Adrenal gland (tissue), 12 donors: Measurements from ENCODE around the gene PIGS. TPM values are rescaled to one million over a fixed set of nuclear protein-coding genes. Genes with fewer than 3 reads are reported as not detected.

Experiments used
- DNase-seq, 7 donors: peaks; one replicate each; pipeline ENCODE4 v3.0.0-alpha.2; 2019 to 2020
- H3K27ac ChIP-seq, 5 donors: fragments of 200-600 bp; sonication (generic) in 4 of 5; 1 replicate in 3 of 5; 2 replicates in 2 of 5; pipeline versions ENCODE4 v1.5.1 to v1.8.0; 2016 to 2020; ENCODE audit warnings: mild to moderate bottlenecking in 1 of 5
- H3K27me3 ChIP-seq: fragments of 200-600 bp; 2 replicates; pipeline ENCODE4 v1.8.0; 2021
- H3K36me3 ChIP-seq, 2 donors: fragments of 200-600 bp; replicated peaks in 1 of 2; 1 replicate in 1 of 2; 2 replicates in 1 of 2; pipeline versions ENCODE4 v1.5.1 to v1.8.0; 2018 to 2022
- H3K4me1 ChIP-seq, 2 donors: fragments of 200-600 bp; replicated peaks in 1 of 2; 1 replicate in 1 of 2; 2 replicates in 1 of 2; pipeline versions ENCODE4 v1.5.1 to v1.8.0; 2018 to 2021
- H3K4me3 ChIP-seq, 4 donors: fragments of 200-600 bp; sonication (generic) in 3 of 4; one replicate each; pipeline ENCODE4 v1.5.1; 2016 to 2018
- H3K9me3 ChIP-seq, 3 donors: fragments of 200-600 bp; sonication (generic) in 1 of 3; replicated peaks in 1 of 3; 1 replicate in 2 of 3; 2 replicates in 1 of 3; pipeline versions ENCODE4 v1.5.1 to v1.8.0; 2016 to 2021
- POLR2A ChIP-seq, 2 donors: fragments of 450-650 bp; IDR thresholded peaks; one replicate each; pipeline ENCODE4 v1.6.1; 2017; ENCODE audit warnings: antibody characterized with exemption in 2 of 2, mild to moderate bottlenecking in 2 of 2, moderate library complexity in 1 of 2
- WGBS, 4 donors: extraction: QIAGEN DNeasy Blood & Tissue Kit in 2 of 4; methylation state at CpG; one replicate each; pipeline versions ENCODE4 v1.1.5 to v1.1.7; 2013 to 2017; 5-methylcytosine and 5-hydroxymethylcytosine counted together
- intact Hi-C, 2 donors: fragments of 100-400 bp; cut with DNase I; formaldehyde crosslinking; loops; one replicate each; pipeline versions ENCODE4 v1.14.1 to v1.15.0; 2022 to 2023
- polyA plus RNA-seq, 3 donors: library from polyadenylated mRNA; stranded (reverse); fragments of 200-250 nt in 2 of 3; fragments of 350-450 nt in 1 of 3; fragmentation: Illumina TruSeq in 1 of 3; extraction: RNeasy Lipid Tissue Mini Kit (QIAGEN cat#74804) in 1 of 3; gene quantifications; one replicate each; pipeline ENCODE4 v1.2.3, GENCODE V29; 2013 to 2014
- total RNA-seq, 9 donors: library from RNA; depleted of rRNA in 4 of 9; stranded (reverse); fragments of >200 nt in 4 of 9; fragments of 120-200 nt in 1 of 9; fragmentation: NEBNext Ultra II Directional in 1 of 9; extraction: Animal tissue kit (Norgen Biotek cat#: 25700) in 1 of 9; gene quantifications; one replicate each; pipeline versions ENCODE4 v1.1.0 to v1.2.4, GENCODE V29; 2013 to 2023
- TF ChIP-seq, protein P1 (sequence below), 6 experiments: fragments of 450-650 bp in 4 of 6; fragments of 200-600 bp in 2 of 6; sonication (generic) in 1 of 6; IDR thresholded peaks; 1 replicate in 5 of 6; 2 replicates in 1 of 6; pipeline versions ENCODE4 v1.5.1 to v1.8.0; 2016 to 2021; ENCODE audit warnings: antibody characterized with exemption in 6 of 6, mild to moderate bottlenecking in 2 of 6, moderate library complexity in 1 of 6
- donor health status: healthy with polysubstance abuse.
- donor health status: Bipolar disorder and iron deficiency.
- donor health status: DM: yes; HTN: yes; CAD: no.
- donor health status: DM: no; HTN: no; CAD: no.
- donor health status: DM: no; HTN: no; CAD: no.
- donor health status: DM: yes; HTN: yes; CAD: no.

Gene PIGS
- total and polyA plus RNA-seq, 12 donors = 9.2 to 73.0 (median 55.6) TPM

DNA sequence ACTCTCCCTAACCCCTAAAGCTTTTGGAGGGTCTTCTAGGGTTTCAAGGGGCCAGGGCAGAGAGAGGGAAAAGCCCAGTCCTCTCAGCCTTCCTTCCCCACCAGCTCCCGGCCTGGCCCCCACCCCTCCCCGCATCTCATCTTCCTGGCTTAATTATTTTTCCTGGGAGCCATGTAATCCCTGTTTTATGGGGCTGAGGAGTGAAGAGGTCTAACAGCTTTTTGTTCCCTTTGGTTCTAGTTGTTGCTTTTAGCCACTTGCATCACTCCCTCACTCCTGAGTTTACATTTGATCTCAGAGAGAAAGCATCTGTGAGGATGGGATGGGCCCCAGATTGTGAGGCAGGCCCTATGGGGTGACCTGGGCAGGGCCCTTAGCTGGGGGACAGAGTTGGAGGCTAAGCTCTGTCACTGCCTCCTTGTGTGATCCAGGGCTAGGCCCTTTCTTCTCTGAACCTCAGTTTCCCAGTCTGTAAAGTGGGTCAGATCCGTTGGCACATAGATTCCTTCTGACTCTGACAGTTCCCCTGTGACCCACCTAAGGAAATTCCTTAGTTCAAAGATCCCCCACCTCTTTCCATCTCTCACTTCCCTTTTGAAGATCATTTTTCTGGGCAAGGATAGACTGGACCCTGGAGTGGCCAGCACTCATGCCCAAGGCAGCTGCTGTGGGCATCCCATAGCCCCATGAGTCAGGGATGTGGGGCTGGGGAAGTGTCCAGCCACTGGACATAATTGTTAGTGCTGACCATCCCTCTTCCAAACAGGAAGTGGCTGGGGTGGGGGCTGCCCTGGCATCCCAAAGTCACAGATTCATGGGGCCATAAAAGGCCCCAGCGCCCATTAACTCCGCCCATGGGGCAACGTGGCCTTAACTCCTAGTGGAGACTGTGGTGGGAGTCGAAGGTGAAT is 39.0 kb downstream of the PIGS start:
- Histone ChIP-seq H3K36me3 (no peaks in the 10 kb centered on the region), H3K27me3 (peaks cover 5% of the 10 kb centered on the region), H3K9me3 (no peaks in the 10 kb centered on the region), H3K27ac (no peak overlapping the region), H3K4me3 (no peak overlapping the region), H3K4me1 (no peaks in the 10 kb centered on the region)
- intact Hi-C loops = loop anchor here in 1 of 2 donors (5.0 kb wide), 1 partner anchor 35 kb away; no protein-coding TSS in a partner anchor
- WGBS, 4 donors = 74 to 77% (median 75%) methylated on average over 5 to 7 of the region's 7 CpGs
- no peak for DNase-seq
- no peak for TF ChIP-seq POLR2A (IDR thresholded peaks at IDR 0.05)
- TF ChIP-seq, protein P1, sequence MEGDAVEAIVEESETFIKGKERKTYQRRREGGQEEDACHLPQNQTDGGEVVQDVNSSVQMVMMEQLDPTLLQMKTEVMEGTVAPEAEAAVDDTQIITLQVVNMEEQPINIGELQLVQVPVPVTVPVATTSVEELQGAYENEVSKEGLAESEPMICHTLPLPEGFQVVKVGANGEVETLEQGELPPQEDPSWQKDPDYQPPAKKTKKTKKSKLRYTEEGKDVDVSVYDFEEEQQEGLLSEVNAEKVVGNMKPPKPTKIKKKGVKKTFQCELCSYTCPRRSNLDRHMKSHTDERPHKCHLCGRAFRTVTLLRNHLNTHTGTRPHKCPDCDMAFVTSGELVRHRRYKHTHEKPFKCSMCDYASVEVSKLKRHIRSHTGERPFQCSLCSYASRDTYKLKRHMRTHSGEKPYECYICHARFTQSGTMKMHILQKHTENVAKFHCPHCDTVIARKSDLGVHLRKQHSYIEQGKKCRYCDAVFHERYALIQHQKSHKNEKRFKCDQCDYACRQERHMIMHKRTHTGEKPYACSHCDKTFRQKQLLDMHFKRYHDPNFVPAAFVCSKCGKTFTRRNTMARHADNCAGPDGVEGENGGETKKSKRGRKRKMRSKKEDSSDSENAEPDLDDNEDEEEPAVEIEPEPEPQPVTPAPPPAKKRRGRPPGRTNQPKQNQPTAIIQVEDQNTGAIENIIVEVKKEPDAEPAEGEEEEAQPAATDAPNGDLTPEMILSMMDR (IDR thresholded peaks at IDR 0.05) = no peak

DNA sequence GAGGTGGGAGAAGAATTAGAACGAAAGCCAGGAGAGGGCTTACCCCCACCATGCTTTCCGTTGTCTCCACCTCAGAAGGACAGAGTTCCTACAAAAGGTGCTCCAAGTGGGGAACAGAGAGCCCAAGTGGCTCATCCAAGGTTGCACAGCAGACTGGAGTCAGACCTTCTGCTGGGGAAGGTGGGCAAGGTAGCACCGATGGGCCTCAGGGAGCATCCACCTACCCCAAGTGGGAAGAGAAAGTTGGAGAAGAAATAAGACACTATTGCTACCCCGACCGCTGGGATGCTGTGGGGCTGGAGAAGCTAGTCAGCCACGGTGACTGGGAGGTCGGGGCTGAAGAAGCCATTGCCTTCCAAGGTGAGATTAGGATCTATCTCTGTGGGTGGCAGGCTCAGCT is 40.4 kb downstream of the PIGS start:
- no peak for DNase-seq
- Histone ChIP-seq H3K9me3 (no peaks in the 10 kb centered on the region), H3K27ac (no peak overlapping the region), H3K27me3 (peaks cover 5% of the 10 kb centered on the region), H3K36me3 (no peaks in the 10 kb centered on the region), H3K4me3 (no peak overlapping the region), H3K4me1 (no peaks in the 10 kb centered on the region)
- 62 to 70% (median 69%) methylated on average over 7 of the region's 7 CpGs for WGBS, 4 donors
- TF ChIP-seq, protein P1 (IDR thresholded peaks at IDR 0.05) = no peak
- TF ChIP-seq POLR2A (IDR thresholded peaks at IDR 0.05) = no peak
- intact Hi-C loops = loop anchor here in 1 of 2 donors (5.0 kb wide), 1 partner anchor 34 kb away; no protein-coding TSS in a partner anchor

DNA sequence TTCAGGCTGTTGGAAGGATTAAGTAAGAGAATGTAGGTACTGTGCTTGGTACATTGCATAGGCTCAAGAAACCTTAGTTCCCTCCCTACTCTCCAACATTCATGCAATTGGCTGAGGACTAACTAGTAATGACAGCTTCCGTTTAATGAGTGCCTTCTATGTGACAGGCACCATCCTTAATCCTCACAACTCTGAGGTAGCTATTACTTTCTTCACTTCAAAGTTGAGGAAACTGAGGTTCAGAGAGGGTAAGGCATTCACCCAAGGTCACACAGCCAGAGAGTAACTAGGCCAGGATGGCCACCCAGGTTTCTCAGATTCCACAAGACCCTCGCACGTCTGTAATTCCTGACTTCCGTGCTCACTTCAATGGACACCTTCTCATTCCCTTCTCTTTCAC is 41.1 kb downstream of the PIGS start:
- no peak for DNase-seq
- H3K4me3 ChIP-seq = no peak overlapping the region
- intact Hi-C loops = loop anchor here in 1 of 2 donors (5.0 kb wide), 1 partner anchor 33 kb away; no protein-coding TSS in a partner anchor
- no peaks in the 10 kb centered on the region for H3K4me1 ChIP-seq
- peaks cover 5% of the 10 kb centered on the region for H3K27me3 ChIP-seq
- H3K27ac ChIP-seq = no peak overlapping the region
- TF ChIP-seq, protein P1 (IDR thresholded peaks at IDR 0.05) = no peak
- no peak for TF ChIP-seq POLR2A (IDR thresholded peaks at IDR 0.05)
- H3K9me3 ChIP-seq = no peaks in the 10 kb centered on the region
- WGBS, 4 donors = 65 to 80% (median 72%) methylated on average over 4 of the region's 4 CpGs
- H3K36me3 ChIP-seq = no peaks in the 10 kb centered on the region

DNA sequence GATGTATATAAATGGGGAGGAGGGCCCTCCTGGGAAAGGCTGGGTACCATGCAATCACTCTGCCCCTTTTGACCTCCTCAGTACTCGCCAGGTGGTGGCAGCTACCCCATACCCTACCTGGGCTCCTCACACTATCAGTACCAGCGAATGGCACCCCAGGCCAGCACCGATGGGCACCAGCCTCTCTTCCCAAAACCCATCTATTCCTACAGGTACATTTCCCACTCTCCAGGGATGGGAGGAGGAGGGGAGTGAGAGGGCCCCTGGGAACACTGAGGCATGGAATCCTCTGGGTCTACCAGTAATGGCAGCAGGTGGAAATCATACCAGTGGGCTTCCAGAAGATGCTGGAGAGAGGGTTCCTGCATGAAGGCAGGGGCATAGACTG is 42.3 kb downstream of the PIGS start:
- intact Hi-C loops = no loop called here
- no peaks in the 10 kb centered on the region for H3K4me1 ChIP-seq
- no peak overlapping the region for H3K27ac ChIP-seq
- H3K4me3 ChIP-seq = no peak overlapping the region
- WGBS, 4 donors = 70 to 91% (median 80%) methylated on average over 3 of the region's 3 CpGs
- peaks cover 5% of the 10 kb centered on the region for H3K27me3 ChIP-seq
- DNase-seq = no peak
- H3K36me3 ChIP-seq = no peaks in the 10 kb centered on the region
- no peaks in the 10 kb centered on the region for H3K9me3 ChIP-seq
- TF ChIP-seq POLR2A (IDR thresholded peaks at IDR 0.05) = no peak
- TF ChIP-seq, protein P1 (IDR thresholded peaks at IDR 0.05) = no peak
